NCI-H526 (cell line): ENCODE results near the gene EVC.
"Not testable (repeated sequence)": the region's sequence is repeated elsewhere in the genome, so short reads cannot be mapped to it uniquely, and the experiment has no call there.

Experiments used
- DNase-seq, 2 experiments: peaks; one replicate each; lab custom pipeline; 2025; lab: John Stamatoyannopoulos, UW

The EVC gene

DNA sequence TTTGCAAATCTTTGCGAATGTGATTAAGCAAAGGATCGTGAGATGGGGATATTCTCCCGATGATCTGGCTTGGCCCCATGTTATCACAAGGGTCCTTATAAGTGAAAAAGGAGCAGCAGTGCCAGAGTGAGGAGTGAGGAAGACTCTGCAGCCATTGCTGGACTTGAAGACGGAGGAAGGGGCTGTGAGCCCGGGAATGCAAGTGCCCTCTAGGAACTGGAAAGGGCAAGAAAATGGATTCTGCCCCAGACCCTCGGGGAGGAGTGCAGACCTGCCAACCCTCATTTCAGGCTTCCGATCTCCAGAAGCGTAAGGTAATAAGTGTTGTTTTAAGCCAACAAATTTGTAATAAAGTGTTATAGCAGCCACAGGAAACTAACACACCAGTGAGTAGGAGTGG lies 76.3 kb downstream of the EVC start:
- DNase-seq: no peak

- no peak for DNase-seq
These were observed 77.1 kb downstream of the EVC start for GRCh38 chr4:5788144-5788543.

DNA sequence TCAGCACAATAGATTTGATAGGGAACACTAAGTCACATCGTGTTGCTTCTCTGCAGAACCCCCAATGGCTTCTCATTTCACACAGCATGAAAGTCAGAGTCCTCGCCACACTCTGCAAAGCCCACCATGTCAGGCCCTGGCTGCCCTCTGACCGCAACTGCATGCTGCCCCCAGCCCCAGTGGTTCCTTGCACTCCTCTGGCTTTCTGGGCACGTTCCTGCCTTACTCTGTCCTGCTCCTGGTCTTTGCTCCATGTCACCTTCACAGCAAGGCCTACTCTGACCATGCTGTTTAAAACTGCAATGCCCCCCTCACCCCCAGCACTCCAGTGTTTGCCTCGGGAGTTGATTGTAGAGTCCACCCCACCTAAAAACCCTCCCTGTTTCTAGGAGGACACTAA lies 78.1 kb downstream of the EVC start:
- DNase-seq: no peak

DNA sequence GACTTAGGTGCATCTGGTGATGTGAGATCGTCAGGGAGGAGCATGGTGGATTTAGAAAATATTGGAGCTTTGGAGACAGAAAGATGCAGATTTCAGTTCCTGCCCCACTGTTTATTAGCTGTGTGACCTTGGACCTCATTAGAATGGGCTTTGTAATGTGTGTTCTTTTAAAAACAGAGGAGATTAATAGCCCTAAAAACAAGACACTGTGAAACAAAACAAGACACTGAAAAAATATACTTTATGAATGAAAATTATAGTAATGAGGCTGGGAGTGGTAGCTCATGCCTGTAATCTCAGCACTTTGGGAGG lies 79.5 kb downstream of the EVC start:
- DNase-seq: no peak

GRCh38 chr4:5791654-5792053 lies 80.7 kb downstream of the EVC start:
- DNase-seq: no peak

- DNase-seq: no peak
These were observed 82.5 kb downstream of the EVC start for GRCh38 chr4:5793514-5793913.

- DNase-seq: no peak
These were observed 84.6 kb downstream of the EVC start for GRCh38 chr4:5795580-5795979.

DNA sequence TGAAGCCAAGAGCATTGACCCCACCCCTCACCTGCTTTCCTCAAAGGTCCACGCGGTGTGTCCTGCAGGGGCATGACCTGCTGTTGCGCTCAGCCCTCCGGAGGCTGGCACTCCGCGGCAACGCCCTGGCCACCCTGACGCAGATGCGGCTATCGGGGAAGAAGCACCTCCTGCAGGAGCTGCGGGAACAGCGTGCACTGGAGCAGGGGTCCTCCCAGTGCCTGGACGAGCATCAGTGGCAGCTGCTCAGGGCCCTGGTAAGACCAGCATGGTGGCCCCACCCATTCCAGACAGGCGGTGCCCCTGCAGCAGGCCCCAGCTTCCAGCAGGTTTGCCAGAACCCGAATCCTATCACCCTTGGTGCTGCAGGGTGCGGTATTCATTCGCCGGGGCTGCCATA lies 86.0 kb downstream of the EVC start:
- no peak for DNase-seq

GRCh38 chr4:5797866-5798265 lies 86.9 kb downstream of the EVC start:
- no peak for DNase-seq

DNA sequence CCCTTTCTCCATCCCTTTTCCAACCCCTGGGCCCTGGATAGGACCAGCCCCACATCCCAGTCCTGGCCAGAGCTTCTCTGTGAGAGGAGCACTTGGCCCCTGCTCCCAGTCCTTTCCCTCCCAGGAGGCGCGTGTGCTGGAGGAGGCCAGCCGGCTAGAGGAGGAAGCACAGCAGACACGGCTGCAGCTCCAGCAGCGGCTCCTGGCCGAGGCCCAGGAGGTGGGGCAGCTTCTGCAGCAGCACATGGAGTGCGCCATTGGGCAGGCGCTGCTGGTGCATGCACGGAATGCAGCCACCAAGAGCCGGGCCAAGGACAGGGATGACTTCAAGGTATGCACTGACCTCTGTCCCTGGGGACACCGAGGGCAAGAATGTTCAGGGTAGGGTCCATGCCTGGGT lies 87.5 kb downstream of the EVC start:
- no peak for DNase-seq

DNA sequence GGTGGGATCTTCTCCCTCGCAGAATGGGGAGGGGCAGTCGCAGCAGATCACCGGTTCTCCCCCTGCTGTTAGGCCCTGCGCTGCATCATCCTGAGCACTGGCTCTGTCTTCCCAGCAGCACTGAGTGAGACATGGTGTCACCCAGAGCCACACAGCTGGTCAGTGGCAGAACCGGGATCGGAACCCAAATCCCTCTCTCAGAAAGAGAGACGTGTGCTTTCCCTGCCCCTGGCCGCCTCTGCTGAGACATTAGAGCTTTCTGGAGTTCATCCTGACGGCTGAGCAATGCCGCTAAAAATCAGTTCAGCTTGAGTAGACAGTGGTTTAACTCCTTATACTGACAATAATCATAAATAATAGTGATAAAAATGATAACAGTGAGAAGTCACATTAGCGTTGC lies 87.9 kb downstream of the EVC start:
- no peak for DNase-seq

DNA sequence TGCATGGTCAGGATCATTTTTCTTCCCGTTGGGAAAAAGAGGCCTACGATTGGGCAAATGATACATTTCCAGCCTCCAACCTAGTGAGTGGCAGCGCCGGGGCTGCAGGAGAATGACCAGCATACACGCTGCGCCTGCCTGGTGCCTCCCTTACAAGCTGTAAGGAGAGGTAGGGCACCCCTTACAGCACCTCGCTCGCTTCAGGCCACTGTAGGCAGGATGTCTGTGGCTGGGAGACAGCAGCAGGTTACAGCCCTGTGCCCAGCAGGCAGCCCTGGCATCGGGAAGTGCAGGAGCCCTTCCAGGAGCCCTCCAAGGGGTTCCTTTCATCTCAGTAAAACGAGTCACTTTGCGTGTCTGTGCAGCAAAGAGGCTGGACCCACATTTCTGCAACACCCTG lies 88.4 kb downstream of the EVC start:
- no peak for DNase-seq

DNA sequence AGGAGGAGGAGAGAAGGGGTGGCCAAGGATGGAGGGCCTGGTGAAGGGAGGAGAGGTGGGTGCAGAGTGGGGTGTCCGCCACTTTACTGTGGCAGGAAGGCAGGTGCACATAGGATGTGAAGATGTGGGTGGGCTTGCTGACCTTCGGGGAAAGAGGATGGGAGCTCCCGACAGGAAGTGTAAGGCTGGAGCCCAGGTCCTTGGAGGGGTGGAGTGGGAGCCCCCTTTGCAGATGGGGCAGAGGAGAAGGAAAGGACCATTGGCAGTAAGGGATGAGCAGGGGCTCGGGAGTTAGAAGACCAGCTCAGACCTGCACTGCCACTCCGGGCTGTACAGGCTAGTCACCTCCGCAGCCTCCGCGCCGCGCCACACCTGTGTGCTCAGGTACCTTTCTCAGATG lies 89.5 kb downstream of the EVC start:
- no peak for DNase-seq

- DNase-seq: no peak
These were observed 90.7 kb downstream of the EVC start for GRCh38 chr4:5801696-5802095.

DNA sequence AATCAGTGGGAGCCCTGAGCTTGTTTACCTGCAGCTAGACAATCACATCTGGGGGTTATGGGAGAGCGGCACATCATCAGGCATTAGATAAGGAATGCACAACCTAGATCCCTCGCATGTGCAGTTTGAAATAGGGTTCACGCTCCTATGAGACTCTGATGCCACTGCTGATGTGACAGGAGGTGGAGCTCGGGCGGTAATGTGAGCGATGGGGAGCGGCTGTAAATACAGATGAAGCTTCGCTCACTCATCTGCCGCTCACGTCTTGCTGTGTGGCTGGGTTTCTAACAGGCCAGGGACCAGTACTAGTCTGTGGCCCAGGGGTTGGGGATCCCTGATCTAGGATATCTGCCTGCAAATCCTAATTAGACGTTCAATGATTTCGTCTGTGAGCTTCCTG lies 91.6 kb downstream of the EVC start:
- no peak for DNase-seq

- DNase-seq: no peak
These were observed 93.7 kb downstream of the EVC start for GRCh38 chr4:5804656-5805055.

GRCh38 chr4:5805270-5805669 lies 94.3 kb downstream of the EVC start:
- no peak for DNase-seq

GRCh38 chr4:5808081-5808741 lies 97.2 kb downstream of the EVC start:
- DNase-seq: no peak

- DNase-seq: no peak
These were observed 98.3 kb downstream of the EVC start for GRCh38 chr4:5809216-5809776.

GRCh38 chr4:5810151-5810550 lies 99.2 kb downstream of the EVC start:
- DNase-seq: no peak

- no peak for DNase-seq
These were observed 99.9 kb downstream of the EVC start for GRCh38 chr4:5810770-5811430.

- not testable (repeated sequence) for DNase-seq
These were observed 101.1 kb downstream of the EVC start for GRCh38 chr4:5812057-5812456.

DNA sequence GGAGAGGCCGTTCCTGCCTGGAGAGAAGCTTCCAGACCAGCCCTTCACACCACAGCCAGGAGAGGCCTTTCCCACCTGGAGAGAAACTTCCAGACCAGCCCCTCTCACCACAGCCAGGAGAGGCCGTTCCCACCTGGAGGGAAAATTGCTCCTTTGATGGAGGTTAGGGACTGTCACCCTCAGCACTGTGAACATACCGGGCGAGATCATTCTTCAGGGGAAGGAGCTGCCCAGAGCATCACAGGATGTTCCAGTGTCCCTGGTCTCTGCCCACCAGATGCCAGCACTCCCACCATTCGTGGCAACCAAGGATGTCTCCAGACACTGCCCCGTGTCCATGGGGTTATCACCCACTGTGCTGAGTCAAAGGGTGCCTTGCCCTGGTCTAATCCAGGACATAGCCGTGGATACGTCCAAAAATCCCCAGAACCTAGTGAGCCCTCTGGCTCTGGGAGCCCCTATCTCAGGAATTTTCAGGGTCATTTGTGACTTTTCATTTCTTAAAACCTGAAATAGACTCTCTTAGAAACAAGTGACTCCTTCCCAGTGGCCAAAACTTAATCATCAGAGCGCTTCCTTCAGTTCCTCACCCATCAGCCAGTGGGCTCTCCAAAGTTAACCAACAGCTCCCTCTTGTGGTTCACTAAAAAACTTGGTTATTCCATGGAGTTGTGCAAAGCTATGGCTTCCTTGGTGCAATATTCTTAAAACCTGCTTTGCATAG lies 101.7 kb downstream of the EVC start:
- DNase-seq: peak; percentile 84 to 89
